HG02610 (cell line): ENCODE data around the gene ZNF484.
"Not testable (repeated sequence)": the region's sequence is repeated elsewhere in the genome, so short reads cannot be mapped to it uniquely, and the experiment has no call there.

ENCODE experiments used
- ATAC-seq: cut with Tn5 transposase; IDR thresholded peaks from one replicate; pipeline ENCODE4 v1.9.1; 2021; ENCODE audit warnings: mild to moderate bottlenecking, moderate library complexity; ENCODE audit not compliant: unreplicated experiment

The ZNF484 gene

GRCh38 chr9:92877531-92878430, at the start of gene ZNF484:
ZNF484 (minus strand) TSS chr9:92878038; CDS start chr9:92875029, 3,009 bp downstream.
- peak; percentile 96 for ATAC-seq

GRCh38 chr9:92920437-92920836, 42.6 kb upstream of the ZNF484 start:
- no peak for ATAC-seq

- no peak for ATAC-seq
Observed at GRCh38 chr9:92917176-92917800, 39.5 kb upstream of the ZNF484 start.

- no peak for ATAC-seq
Observed at GRCh38 chr9:92911511-92912475, 34.0 kb upstream of the ZNF484 start.

GRCh38 chr9:92905137-92905536, 27.3 kb upstream of the ZNF484 start:
- not testable (repeated sequence) for ATAC-seq

- no peak for ATAC-seq
Observed at GRCh38 chr9:92897323-92897722, 19.5 kb upstream of the ZNF484 start.

- ATAC-seq = no peak
Observed at GRCh38 chr9:92895812-92896436, 18.1 kb upstream of the ZNF484 start.

- no peak for ATAC-seq
Observed at GRCh38 chr9:92894711-92895362, 17.0 kb upstream of the ZNF484 start.

- ATAC-seq = not testable (repeated sequence)
Observed at GRCh38 chr9:92893916-92894610, 16.2 kb upstream of the ZNF484 start.

- ATAC-seq = not testable (repeated sequence)
Observed at GRCh38 chr9:92892276-92892675, 14.4 kb upstream of the ZNF484 start.

- no peak for ATAC-seq
Observed at GRCh38 chr9:92890761-92891160, 12.9 kb upstream of the ZNF484 start.

- ATAC-seq = no peak
Observed at GRCh38 chr9:92887880-92888338, 10.1 kb upstream of the ZNF484 start.

- not testable (repeated sequence) for ATAC-seq
Observed at GRCh38 chr9:92886846-92887610, 9.2 kb upstream of the ZNF484 start.

GRCh38 chr9:92883666-92884405, 6.0 kb upstream of the ZNF484 start:
- not testable (repeated sequence) for ATAC-seq

- ATAC-seq = no peak
Observed at GRCh38 chr9:92882276-92882675, 4.4 kb upstream of the ZNF484 start.

GRCh38 chr9:92875373-92875772, 2.5 kb downstream of the ZNF484 start:
- no peak for ATAC-seq

GRCh38 chr9:92870289-92870688, 7.5 kb downstream of the ZNF484 start:
- ATAC-seq = no peak

GRCh38 chr9:92866600-92866999, 11.2 kb downstream of the ZNF484 start:
- not testable (repeated sequence) for ATAC-seq
